BLaER1 treated with 17β-estradiol and CSF1 and Interleukin-3, amounts not matched to agents 10 nM and 100 nM (cell line): ENCODE data around the gene VPS9D1.

Experiments used
- H3K27ac ChIP-seq, 11 experiments: shearing (Covaris generic); formaldehyde crosslinking; 2 replicates each; pipeline ENCODE4 v1.8.1; 2022
- H3K27me3 ChIP-seq, 11 experiments: shearing (Covaris generic); formaldehyde crosslinking; 2 replicates each; pipeline ENCODE4 v1.8.1; 2022
- H3K36me3 ChIP-seq, 11 experiments: shearing (Covaris generic); formaldehyde crosslinking; 2 replicates each; pipeline ENCODE4 v1.8.1; 2022
- H3K4me1 ChIP-seq, 10 experiments: shearing (Covaris generic); formaldehyde crosslinking; 2 replicates each; pipeline ENCODE4 v1.8.1; 2022
- H3K4me2 ChIP-seq, 11 experiments: shearing (Covaris generic); formaldehyde crosslinking; 2 replicates each; pipeline ENCODE4 v1.8.1; 2022
- H3K4me3 ChIP-seq, 10 experiments: shearing (Covaris generic); formaldehyde crosslinking; 2 replicates each; pipeline ENCODE4 v1.8.1; 2022
- H3K9ac ChIP-seq, 11 experiments: shearing (Covaris generic); formaldehyde crosslinking; 2 replicates each; pipeline ENCODE4 v1.8.1; 2022
- H3K9me3 ChIP-seq, 11 experiments: shearing (Covaris generic); formaldehyde crosslinking; replicated peaks in 1 of 11; 2 replicates each; pipeline ENCODE4 v1.8.1; 2022
- H4K20me1 ChIP-seq, 11 experiments: shearing (Covaris generic); formaldehyde crosslinking; 2 replicates each; pipeline ENCODE4 v1.8.1; 2022
- Cebpa-rat ChIP-seq, 11 experiments: shearing (Covaris generic); IDR thresholded peaks; 2 replicates each; pipeline ENCODE4 v1.8.1; 2022

The VPS9D1 gene

GRCh38 chr16:89717688-89718505, 2.8 kb downstream of the VPS9D1 start:
- peak overlapping the region in 9 of 11 experiments; percentile 94 to 100 (median 97); a peak in 16 of 22 replicates for H3K4me2 ChIP-seq
- peaks cover 0 to 21% (median 9%) of the 10 kb centered on the region in 11 experiments; a peak in 13 of 22 replicates for H3K27me3 ChIP-seq
- peak overlapping the region in 7 of 11 experiments; percentile 92 to 98 (median 93); a peak in 12 of 22 replicates for H3K9ac ChIP-seq
- peaks cover 8 to 87% (median 30%) of the 10 kb centered on the region in 11 experiments for H4K20me1 ChIP-seq
- H3K9me3 ChIP-seq: no peaks in the 10 kb centered on the region
- peaks cover 33 to 73% (median 58%) of the 10 kb centered on the region in 10 experiments for H3K4me1 ChIP-seq
- H3K36me3 ChIP-seq: peaks cover 10 to 50% (median 41%) of the 10 kb centered on the region in 11 experiments; a peak in 20 of 22 replicates
- TF ChIP-seq Cebpa-rat (IDR thresholded peaks at IDR 0.05): no peak
- H3K27ac ChIP-seq: peak overlapping the region in 8 of 11 experiments; percentile 23 to 99 (median 95); a peak in 13 of 22 replicates
- H3K4me3 ChIP-seq: peak overlapping the region in 4 of 10 experiments; percentile 17 to 97 (median 88); a peak in 6 of 20 replicates

- Histone ChIP-seq H3K4me3 (peak overlapping the region in 2 of 10 experiments; percentile 28 to 97; a peak in 3 of 20 replicates), H3K36me3 (peaks cover 9 to 49% (median 41%) of the 10 kb centered on the region in 11 experiments; a peak in 20 of 22 replicates), H3K4me1 (peaks cover 31 to 76% (median 60%) of the 10 kb centered on the region in 10 experiments), H3K27ac (peak overlapping the region in 5 of 11 experiments; percentile 23 to 98 (median 93); a peak in 9 of 22 replicates), H4K20me1 (peaks cover 0 to 86% (median 26%) of the 10 kb centered on the region in 11 experiments; a peak in 19 of 22 replicates), H3K4me2 (peak overlapping the region in 6 of 11 experiments; percentile 94 to 99 (median 97); a peak in 11 of 22 replicates), H3K9ac (peak overlapping the region in 5 of 11 experiments; percentile 92 to 96 (median 92); a peak in 10 of 22 replicates), H3K9me3 (no peaks in the 10 kb centered on the region), H3K27me3 (peaks cover 0 to 21% (median 9%) of the 10 kb centered on the region in 11 experiments; a peak in 13 of 22 replicates)
- no peak for TF ChIP-seq Cebpa-rat (IDR thresholded peaks at IDR 0.05)
Measured at GRCh38 chr16:89716916-89717687, 3.6 kb downstream of the VPS9D1 start.

- peaks cover 0 to 79% (median 25%) of the 10 kb centered on the region in 11 experiments; a peak in 14 of 22 replicates for H4K20me1 ChIP-seq
Measured at GRCh38 chr16:89716493-89716892, 4.2 kb downstream of the VPS9D1 start.

GRCh38 chr16:89712274-89712781, 8.4 kb downstream of the VPS9D1 start:
- H3K27ac ChIP-seq: peak overlapping the region in 10 of 11 experiments; percentile 28 to 98 (median 92); a peak in 21 of 22 replicates

More at GRCh38 chr16:89716493-89716892, 4.2 kb downstream of the VPS9D1 start:
- Histone ChIP-seq H3K27ac (no peak overlapping the region), H3K4me1 (peaks cover 30 to 79% (median 62%) of the 10 kb centered on the region in 10 experiments), H3K4me2 (peak overlapping the region in 2 of 11 experiments; percentile 13 to 26; a peak in 4 of 22 replicates), H3K27me3 (peaks cover 0 to 21% (median 9%) of the 10 kb centered on the region in 11 experiments; a peak in 13 of 22 replicates), H3K4me3 (no peak overlapping the region), H3K9me3 (no peaks in the 10 kb centered on the region), H3K36me3 (peaks cover 9 to 49% (median 41%) of the 10 kb centered on the region in 11 experiments; a peak in 20 of 22 replicates), H3K9ac (peak overlapping the region in 3 of 11 experiments; percentile 7 to 26 (median 23); a peak in 2 of 22 replicates)
- TF ChIP-seq Cebpa-rat (IDR thresholded peaks at IDR 0.05): no peak

GRCh38 chr16:89711601-89712273, 9.0 kb downstream of the VPS9D1 start:
- H3K27ac ChIP-seq: peak overlapping the region in 10 of 11 experiments; percentile 28 to 98 (median 92); a peak in 21 of 22 replicates
- peaks cover 23 to 59% (median 30%) of the 10 kb centered on the region in 11 experiments; a peak in 20 of 22 replicates for H3K36me3 ChIP-seq
- H3K4me1 ChIP-seq: peaks cover 23 to 64% (median 35%) of the 10 kb centered on the region in 10 experiments
- no peaks in the 10 kb centered on the region for H3K9me3 ChIP-seq
- H3K4me3 ChIP-seq: peak overlapping the region; percentile 57 to 98 (median 91)
- H3K4me2 ChIP-seq: peak overlapping the region; percentile 84 to 99 (median 96)
- H3K27me3 ChIP-seq: no peaks in the 10 kb centered on the region
- TF ChIP-seq Cebpa-rat (IDR thresholded peaks at IDR 0.05): no peak
- H3K9ac ChIP-seq: peak overlapping the region; percentile 74 to 98 (median 93)
- H4K20me1 ChIP-seq: peaks cover 0 to 43% (median 25%) of the 10 kb centered on the region in 11 experiments; a peak in 17 of 22 replicates

More at GRCh38 chr16:89712274-89712781, 8.4 kb downstream of the VPS9D1 start:
- H3K4me3 ChIP-seq: peak overlapping the region; percentile 57 to 98 (median 91)
- TF ChIP-seq Cebpa-rat (IDR thresholded peaks at IDR 0.05): no peak
- H3K27me3 ChIP-seq: no peaks in the 10 kb centered on the region
- peak overlapping the region; percentile 74 to 98 (median 93) for H3K9ac ChIP-seq
- no peaks in the 10 kb centered on the region for H3K9me3 ChIP-seq
- H3K4me2 ChIP-seq: peak overlapping the region; percentile 84 to 99 (median 96)
- peaks cover 26 to 58% (median 32%) of the 10 kb centered on the region in 11 experiments; a peak in 20 of 22 replicates for H3K36me3 ChIP-seq
- peaks cover 0 to 46% (median 27%) of the 10 kb centered on the region in 11 experiments; a peak in 17 of 22 replicates for H4K20me1 ChIP-seq
- H3K4me1 ChIP-seq: peaks cover 23 to 67% (median 36%) of the 10 kb centered on the region in 10 experiments

GRCh38 chr16:89710709-89711564, 9.8 kb downstream of the VPS9D1 start:
- H3K4me1 ChIP-seq: peaks cover 24 to 62% (median 38%) of the 10 kb centered on the region in 10 experiments
- no peak overlapping the region for H3K9ac ChIP-seq
- peaks cover 18 to 51% (median 24%) of the 10 kb centered on the region in 11 experiments; a peak in 19 of 22 replicates for H3K36me3 ChIP-seq
- H3K27me3 ChIP-seq: no peaks in the 10 kb centered on the region
- H3K9me3 ChIP-seq: no peaks in the 10 kb centered on the region
- H3K4me2 ChIP-seq: peak overlapping the region in 8 of 11 experiments; percentile 7 to 50 (median 24); a peak in 11 of 22 replicates
- peaks cover 0 to 47% (median 23%) of the 10 kb centered on the region in 11 experiments; a peak in 17 of 22 replicates for H4K20me1 ChIP-seq
- no peak for TF ChIP-seq Cebpa-rat (IDR thresholded peaks at IDR 0.05)
- H3K4me3 ChIP-seq: no peak overlapping the region
- H3K27ac ChIP-seq: no peak overlapping the region
